AG09309 (cell line): ENCODE results near the gene ZNF692.

Source experiments
- DNase-seq: peaks from one replicate; pipeline ENCODE4 v3.0.0-alpha.2; 2010; ENCODE audit warnings: low read depth
- H3K4me3 ChIP-seq: 2 replicates; pipeline ENCODE4 v1.5.1; 2011; ENCODE audit warnings: mild to moderate bottlenecking, low read depth, low read length, moderate library complexity; ENCODE audit not compliant: control insufficient read depth
- CTCF ChIP-seq: IDR thresholded peaks from 2 replicates; pipeline ENCODE4 v1.5.1; 2011; ENCODE audit warnings: mild to moderate bottlenecking, low read depth, low read length, inconsistent platforms; ENCODE audit not compliant: insufficient read depth, control insufficient read depth; ENCODE audit errors: missing control alignments

The ZNF692 gene

GRCh38 chr1:248815407-248816034 lies 43.4 kb downstream of the ZNF692 start:
- no peak for TF ChIP-seq CTCF
- no peak for DNase-seq
- no peak overlapping the region for H3K4me3 ChIP-seq

GRCh38 chr1:248814351-248814750 lies 44.5 kb downstream of the ZNF692 start:
- no peak overlapping the region for H3K4me3 ChIP-seq
- no peak for DNase-seq
- TF ChIP-seq CTCF, result no peak

GRCh38 chr1:248813546-248813945 lies 45.3 kb downstream of the ZNF692 start:
- no peak for DNase-seq
- H3K4me3 ChIP-seq, result no peak overlapping the region
- TF ChIP-seq CTCF, result no peak

- H3K4me3 ChIP-seq, result no peak overlapping the region
- no peak for TF ChIP-seq CTCF
- DNase-seq, result no peak
Measured at GRCh38 chr1:248812736-248813425, 46.0 kb downstream of the ZNF692 start.

GRCh38 chr1:248811514-248812490 lies 47.1 kb downstream of the ZNF692 start:
- no peak for TF ChIP-seq CTCF
- no peak overlapping the region for H3K4me3 ChIP-seq
- DNase-seq, result no peak

- H3K4me3 ChIP-seq, result no peak overlapping the region
- no peak for DNase-seq
- no peak for TF ChIP-seq CTCF
Measured at GRCh38 chr1:248810727-248811513, 48.0 kb downstream of the ZNF692 start.
